SK-N-SH treated with all-trans-retinoic acid at 6 μM for 48 hours (cell line): Measurements from ENCODE around the gene CDK11A.
"Not testable (repeated sequence)": the region's sequence is repeated elsewhere in the genome, so short reads cannot be mapped to it uniquely, and the experiment has no call there.

ENCODE experiments used
- ATAC-seq: fragments of 200-7000 bp; cut with Tn5 transposase; 3 replicates; pipeline ENCODE4 v1.9.1; 2020; ENCODE audit warnings: mild to moderate bottlenecking, moderate library complexity
- ARNTL ChIP-seq: fragments of 450-650 bp; formaldehyde crosslinking; IDR thresholded peaks from 2 replicates; pipeline ENCODE4 v1.5.0; 2020; ENCODE audit warnings: low read depth, mild to moderate bottlenecking, moderate library complexity, borderline replicate concordance
- BACH2 ChIP-seq: fragments of 250-450 bp; sonication (Bioruptor Pico); IDR thresholded peaks from 2 replicates; pipeline ENCODE4 v1.9.0; 2021; ENCODE audit warnings: mild to moderate bottlenecking, borderline replicate concordance
- ESRRG ChIP-seq: fragments of 250-450 bp; sonication (Bioruptor Pico); IDR thresholded peaks from 2 replicates; pipeline ENCODE4 v1.6.1; 2021; ENCODE audit warnings: mild to moderate bottlenecking
- OSR1 ChIP-seq: fragments of 250-450 bp; sonication (Bioruptor Pico); IDR thresholded peaks from 2 replicates; pipeline ENCODE4 v1.8.0; 2022; ENCODE audit warnings: moderate library complexity, mild to moderate bottlenecking, inconsistent platforms
- PPARA ChIP-seq: fragments of 250-450 bp; sonication (Bioruptor Pico); IDR thresholded peaks from 2 replicates; pipeline ENCODE4 v1.5.0; 2020; ENCODE audit warnings: mild to moderate bottlenecking, borderline replicate concordance
- RARB ChIP-seq: fragments of 250-450 bp; sonication (Bioruptor Pico); IDR thresholded peaks from 2 replicates; pipeline ENCODE4 v1.8.0; 2021; ENCODE audit warnings: mild to moderate bottlenecking, moderate library complexity
- ZFP3 ChIP-seq: fragments of 250-450 bp; sonication (Bioruptor Pico); IDR thresholded peaks from 2 replicates; pipeline ENCODE4 v1.5.0; 2020; ENCODE audit warnings: mild to moderate bottlenecking, moderate library complexity
- ZFP30 ChIP-seq: fragments of 450-650 bp; formaldehyde crosslinking; IDR thresholded peaks from 2 replicates; pipeline ENCODE4 v1.5.0; 2022; ENCODE audit warnings: mild to moderate bottlenecking, moderate library complexity
- ZNF565 ChIP-seq: fragments of 450-650 bp; formaldehyde crosslinking; conservative IDR thresholded peaks from 2 replicates; pipeline ENCODE4 v1.5.0; 2020; ENCODE audit warnings: low read depth, mild to moderate bottlenecking, moderate library complexity
- ZNF70 ChIP-seq: fragments of 450-650 bp; formaldehyde crosslinking; IDR thresholded peaks from 2 replicates; pipeline ENCODE4 v1.5.0; 2020; ENCODE audit warnings: mild to moderate bottlenecking, moderate library complexity
- ZNF8 ChIP-seq: fragments of 450-650 bp; formaldehyde crosslinking; IDR thresholded peaks from 2 replicates; pipeline ENCODE4 v1.5.0; 2020; ENCODE audit warnings: mild to moderate bottlenecking, moderate library complexity
- TF ChIP-seq, protein P1 (sequence below): fragments of 250-450 bp; sonication (Bioruptor Pico); IDR thresholded peaks from 2 replicates; pipeline ENCODE4 v1.5.0; 2020; ENCODE audit warnings: mild to moderate bottlenecking, moderate library complexity
- TF ChIP-seq, protein P2 (sequence below): fragments of 250-450 bp; sonication (Bioruptor Pico); IDR thresholded peaks from 2 replicates; pipeline ENCODE4 v1.5.1; 2020; ENCODE audit warnings: low read depth, mild to moderate bottlenecking, moderate library complexity
- TF ChIP-seq, protein P3 (sequence below): fragments of 250-450 bp; sonication (Bioruptor Pico); IDR thresholded peaks from 2 replicates; pipeline ENCODE4 v1.5.1; 2021; ENCODE audit warnings: mild to moderate bottlenecking, moderate library complexity
- TF ChIP-seq, protein P4 (sequence below): fragments of 250-450 bp; sonication (Bioruptor Pico); IDR thresholded peaks from 2 replicates; pipeline ENCODE4 v1.8.0; 2020; ENCODE audit warnings: mild to moderate bottlenecking, moderate library complexity, borderline replicate concordance

The CDK11A gene

DNA sequence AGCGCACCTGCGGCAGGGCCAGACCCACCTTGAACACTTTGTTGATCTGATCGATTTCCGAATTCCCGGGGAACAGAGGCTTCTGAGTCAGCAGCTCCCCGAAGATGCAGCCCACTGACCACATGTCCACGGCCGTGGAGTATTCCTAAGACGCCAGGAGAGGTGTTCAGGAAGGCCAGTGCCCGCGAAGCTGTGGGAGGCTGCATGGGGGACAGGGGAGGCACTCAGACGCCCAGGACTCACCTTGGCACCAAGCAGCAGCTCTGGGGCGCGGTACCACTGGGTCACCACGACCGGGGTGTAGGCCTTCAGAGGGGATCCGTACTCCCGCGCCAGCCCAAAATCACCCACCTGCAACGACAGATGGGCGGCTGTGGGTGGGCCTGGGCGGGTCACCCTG lies 20.4 kb downstream of the CDK11A start:
- no peak for ATAC-seq
- TF ChIP-seq ZFP3 (CRISPR knock-in tag) (no peak), RARB (CRISPR knock-in tag) (no peak), BACH2 (CRISPR knock-in tag) (no peak), ZNF8 (CRISPR knock-in tag) (no peak), ZNF565 (no peak), ARNTL (CRISPR knock-in tag) (no peak), PPARA (no peak), ESRRG (no peak), ZFP30 (CRISPR knock-in tag) (no peak), OSR1 (no peak), ZNF70 (CRISPR knock-in tag) (no peak)
- TF ChIP-seq, protein P1, sequence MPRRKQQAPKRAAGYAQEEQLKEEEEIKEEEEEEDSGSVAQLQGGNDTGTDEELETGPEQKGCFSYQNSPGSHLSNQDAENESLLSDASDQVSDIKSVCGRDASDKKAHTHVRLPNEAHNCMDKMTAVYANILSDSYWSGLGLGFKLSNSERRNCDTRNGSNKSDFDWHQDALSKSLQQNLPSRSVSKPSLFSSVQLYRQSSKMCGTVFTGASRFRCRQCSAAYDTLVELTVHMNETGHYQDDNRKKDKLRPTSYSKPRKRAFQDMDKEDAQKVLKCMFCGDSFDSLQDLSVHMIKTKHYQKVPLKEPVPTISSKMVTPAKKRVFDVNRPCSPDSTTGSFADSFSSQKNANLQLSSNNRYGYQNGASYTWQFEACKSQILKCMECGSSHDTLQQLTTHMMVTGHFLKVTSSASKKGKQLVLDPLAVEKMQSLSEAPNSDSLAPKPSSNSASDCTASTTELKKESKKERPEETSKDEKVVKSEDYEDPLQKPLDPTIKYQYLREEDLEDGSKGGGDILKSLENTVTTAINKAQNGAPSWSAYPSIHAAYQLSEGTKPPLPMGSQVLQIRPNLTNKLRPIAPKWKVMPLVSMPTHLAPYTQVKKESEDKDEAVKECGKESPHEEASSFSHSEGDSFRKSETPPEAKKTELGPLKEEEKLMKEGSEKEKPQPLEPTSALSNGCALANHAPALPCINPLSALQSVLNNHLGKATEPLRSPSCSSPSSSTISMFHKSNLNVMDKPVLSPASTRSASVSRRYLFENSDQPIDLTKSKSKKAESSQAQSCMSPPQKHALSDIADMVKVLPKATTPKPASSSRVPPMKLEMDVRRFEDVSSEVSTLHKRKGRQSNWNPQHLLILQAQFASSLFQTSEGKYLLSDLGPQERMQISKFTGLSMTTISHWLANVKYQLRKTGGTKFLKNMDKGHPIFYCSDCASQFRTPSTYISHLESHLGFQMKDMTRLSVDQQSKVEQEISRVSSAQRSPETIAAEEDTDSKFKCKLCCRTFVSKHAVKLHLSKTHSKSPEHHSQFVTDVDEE = no peak
- TF ChIP-seq, protein P2, sequence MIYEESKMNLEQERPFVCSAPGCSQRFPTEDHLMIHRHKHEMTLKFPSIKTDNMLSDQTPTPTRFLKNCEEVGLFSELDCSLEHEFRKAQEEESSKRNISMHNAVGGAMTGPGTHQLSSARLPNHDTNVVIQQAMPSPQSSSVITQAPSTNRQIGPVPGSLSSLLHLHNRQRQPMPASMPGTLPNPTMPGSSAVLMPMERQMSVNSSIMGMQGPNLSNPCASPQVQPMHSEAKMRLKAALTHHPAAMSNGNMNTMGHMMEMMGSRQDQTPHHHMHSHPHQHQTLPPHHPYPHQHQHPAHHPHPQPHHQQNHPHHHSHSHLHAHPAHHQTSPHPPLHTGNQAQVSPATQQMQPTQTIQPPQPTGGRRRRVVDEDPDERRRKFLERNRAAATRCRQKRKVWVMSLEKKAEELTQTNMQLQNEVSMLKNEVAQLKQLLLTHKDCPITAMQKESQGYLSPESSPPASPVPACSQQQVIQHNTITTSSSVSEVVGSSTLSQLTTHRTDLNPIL = no peak
- TF ChIP-seq, protein P3, sequence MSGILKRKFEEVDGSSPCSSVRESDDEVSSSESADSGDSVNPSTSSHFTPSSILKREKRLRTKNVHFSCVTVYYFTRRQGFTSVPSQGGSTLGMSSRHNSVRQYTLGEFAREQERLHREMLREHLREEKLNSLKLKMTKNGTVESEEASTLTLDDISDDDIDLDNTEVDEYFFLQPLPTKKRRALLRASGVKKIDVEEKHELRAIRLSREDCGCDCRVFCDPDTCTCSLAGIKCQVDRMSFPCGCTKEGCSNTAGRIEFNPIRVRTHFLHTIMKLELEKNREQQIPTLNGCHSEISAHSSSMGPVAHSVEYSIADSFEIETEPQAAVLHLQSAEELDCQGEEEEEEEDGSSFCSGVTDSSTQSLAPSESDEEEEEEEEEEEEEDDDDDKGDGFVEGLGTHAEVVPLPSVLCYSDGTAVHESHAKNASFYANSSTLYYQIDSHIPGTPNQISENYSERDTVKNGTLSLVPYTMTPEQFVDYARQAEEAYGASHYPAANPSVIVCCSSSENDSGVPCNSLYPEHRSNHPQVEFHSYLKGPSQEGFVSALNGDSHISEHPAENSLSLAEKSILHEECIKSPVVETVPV (CRISPR knock-in tag) = no peak
- TF ChIP-seq, protein P4, sequence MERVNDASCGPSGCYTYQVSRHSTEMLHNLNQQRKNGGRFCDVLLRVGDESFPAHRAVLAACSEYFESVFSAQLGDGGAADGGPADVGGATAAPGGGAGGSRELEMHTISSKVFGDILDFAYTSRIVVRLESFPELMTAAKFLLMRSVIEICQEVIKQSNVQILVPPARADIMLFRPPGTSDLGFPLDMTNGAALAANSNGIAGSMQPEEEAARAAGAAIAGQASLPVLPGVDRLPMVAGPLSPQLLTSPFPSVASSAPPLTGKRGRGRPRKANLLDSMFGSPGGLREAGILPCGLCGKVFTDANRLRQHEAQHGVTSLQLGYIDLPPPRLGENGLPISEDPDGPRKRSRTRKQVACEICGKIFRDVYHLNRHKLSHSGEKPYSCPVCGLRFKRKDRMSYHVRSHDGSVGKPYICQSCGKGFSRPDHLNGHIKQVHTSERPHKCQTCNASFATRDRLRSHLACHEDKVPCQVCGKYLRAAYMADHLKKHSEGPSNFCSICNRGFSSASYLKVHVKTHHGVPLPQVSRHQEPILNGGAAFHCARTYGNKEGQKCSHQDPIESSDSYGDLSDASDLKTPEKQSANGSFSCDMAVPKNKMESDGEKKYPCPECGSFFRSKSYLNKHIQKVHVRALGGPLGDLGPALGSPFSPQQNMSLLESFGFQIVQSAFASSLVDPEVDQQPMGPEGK (CRISPR knock-in tag) = no peak

DNA sequence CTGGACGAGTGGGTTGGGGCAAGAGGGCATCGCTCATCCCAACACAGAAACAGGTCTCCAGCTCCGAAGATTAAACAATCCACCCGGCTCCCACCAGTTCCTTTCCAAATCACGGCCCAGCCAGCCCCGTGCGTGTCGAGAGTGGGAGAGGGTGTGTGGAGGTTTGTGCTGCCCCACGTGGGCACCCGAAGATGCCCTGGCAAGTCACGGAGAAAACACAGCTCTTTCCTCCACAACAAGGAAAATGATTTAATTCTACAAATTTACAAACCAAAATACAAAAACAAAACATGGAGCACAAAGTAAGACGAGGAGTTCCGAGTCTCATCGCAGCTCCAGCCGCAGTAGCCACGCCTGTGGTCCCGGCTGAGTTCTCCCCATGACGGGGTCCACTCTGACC lies 21.7 kb downstream of the CDK11A start:
- not testable (repeated sequence) for ATAC-seq

DNA sequence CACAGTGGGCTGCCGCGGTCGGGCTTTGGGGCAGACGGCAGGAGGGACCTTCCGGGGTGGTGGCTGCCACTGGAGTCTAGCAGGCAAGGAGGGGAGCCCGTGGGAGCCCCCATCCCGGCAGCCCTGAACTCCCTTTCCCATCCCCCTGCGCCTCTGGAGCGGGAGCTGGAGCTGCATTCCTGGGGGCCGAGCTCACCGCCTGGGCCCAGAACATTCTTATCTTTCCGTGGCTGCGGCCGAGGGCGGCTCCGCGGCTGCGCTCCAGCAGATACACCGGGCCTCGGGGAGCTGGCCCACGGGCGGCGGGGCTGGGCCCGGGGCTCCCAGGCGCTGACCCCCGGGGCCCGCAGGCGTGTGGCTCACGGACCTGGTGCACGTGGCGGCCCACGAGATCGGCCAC lies 23.6 kb downstream of the CDK11A start:
- ATAC-seq = peak; percentile 22; the same call in 2 of the 3 replicates

DNA sequence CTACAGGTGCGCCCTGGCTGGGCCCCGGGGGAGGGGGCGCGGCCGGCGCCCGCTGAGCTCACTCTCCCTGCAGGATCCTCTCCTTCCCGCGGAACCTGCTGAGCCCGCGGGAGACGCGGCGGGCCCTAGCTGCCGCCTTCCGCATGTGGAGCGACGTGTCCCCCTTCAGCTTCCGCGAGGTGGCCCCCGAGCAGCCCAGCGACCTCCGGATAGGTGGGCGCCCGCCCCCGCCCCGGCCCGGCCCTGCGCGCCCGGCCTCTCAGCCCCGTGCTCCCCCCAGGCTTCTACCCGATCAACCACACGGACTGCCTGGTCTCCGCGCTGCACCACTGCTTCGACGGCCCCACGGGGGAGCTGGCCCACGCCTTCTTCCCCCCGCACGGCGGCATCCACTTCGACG lies 24.1 kb downstream of the CDK11A start:
- not testable (repeated sequence) for ATAC-seq

DNA sequence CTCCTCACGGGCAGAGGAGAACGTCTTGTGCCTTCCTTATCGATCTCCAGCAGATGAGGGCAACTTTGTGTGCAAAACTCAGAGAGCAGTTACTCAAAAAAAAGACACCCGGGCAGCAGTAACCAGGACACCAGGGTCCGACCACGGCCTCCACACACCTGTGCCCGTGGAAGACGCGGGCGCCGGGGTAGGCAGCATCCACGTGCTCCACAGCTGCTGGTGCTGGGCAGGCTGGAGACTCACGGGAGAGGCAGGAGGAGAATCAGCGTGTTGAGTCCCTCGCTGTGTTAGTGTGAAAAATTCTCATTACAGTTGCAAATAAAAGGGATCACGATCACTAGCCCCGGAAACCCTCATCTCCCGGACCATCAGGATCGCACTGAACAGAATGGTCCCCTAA lies 25.1 kb downstream of the CDK11A start:
- ATAC-seq = not testable (repeated sequence)

DNA sequence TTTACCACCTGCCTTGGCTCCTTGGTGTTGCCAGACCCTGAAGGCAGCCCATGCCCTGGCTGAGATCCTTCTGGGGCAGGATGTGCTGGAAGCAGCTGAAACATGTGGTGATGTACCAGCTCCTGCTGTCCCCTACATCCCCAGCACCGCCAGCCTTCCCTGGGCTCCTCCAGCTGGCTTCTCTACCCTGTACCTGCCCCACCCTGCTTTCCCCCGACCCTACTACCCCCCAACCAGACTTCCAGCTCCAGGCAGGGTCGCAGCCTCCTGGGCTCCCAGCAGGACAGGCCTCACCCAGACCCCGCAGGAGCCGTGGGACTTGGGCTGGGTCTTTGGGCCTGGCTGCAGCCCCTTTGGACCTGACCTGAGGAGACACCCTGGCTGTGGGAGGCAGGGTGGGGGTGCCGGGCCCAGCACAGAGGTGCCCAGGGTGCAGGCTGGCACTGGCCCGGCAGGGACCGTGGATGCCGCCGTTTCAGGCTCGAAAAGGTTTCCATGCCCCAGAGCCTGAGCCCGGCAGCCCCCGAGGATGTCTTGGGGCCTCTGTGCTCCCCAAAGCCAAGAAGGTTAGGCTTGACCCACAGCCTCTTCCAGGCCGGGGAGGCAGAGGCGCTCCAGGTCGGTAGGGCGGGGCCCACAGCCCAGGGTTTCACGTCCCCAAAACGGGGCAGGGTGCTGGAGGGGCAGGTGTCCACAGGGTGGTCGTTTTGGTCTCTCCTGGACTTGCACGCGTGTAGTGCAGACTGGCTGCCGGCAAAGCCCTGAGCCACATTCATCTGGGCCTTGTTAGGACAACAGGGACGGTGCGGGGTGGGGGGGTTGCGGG lies 26.6 kb downstream of the CDK11A start:
- not testable (repeated sequence) for ATAC-seq

DNA sequence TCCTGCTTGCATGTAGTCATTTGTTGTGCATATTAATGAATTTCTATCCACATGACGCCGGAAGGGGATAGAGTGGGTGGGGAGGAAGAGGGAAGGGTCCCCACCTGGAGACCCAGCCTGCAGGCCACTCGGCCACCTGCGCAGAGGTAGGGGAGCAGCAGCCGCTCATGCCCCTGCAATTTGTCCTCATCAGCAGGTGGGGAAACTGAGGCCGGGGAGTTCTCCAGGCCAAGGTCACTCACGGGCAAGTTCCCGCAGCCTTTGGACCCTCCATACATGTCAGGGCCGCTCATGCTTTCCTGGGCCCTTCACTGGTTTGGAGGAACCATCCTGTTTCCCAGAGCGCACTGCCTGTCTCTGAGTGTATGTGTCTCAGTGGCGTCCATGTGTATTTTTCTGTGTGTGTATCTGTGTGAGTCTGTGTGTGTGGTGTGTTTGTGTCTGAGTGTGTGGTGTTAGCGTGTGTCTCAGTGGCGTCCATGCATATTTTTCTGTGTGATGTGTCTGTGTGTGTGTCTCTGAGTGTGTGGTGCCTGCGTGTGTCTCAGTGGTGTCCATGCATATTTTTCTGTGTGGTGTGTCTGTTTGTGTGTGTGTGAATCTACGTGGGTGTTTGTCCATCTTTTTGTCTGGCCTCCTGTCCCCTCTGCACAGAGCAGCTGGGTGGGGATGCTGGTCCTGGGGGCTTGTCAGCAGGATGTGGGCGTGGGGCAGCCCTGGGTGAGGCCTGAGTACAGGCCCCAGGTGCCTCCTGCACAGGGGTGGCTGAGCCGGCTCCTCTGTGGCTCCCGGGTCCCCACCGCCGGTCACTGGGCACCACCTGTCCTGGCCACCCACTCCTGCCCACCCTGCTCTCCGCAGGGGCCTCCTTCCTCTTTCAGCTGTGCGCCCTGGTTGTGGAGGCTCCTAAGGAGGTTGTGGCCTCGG lies 27.5 kb downstream of the CDK11A start:
- ATAC-seq = not testable (repeated sequence)
